Urinary bladder (tissue), 2 donors: ENCODE data around the gene CARD9. TPM values are rescaled to one million over a fixed set of nuclear protein-coding genes. Genes with fewer than 3 reads are reported as not detected.

ENCODE experiments used
- polyA plus RNA-seq: library from polyadenylated mRNA; stranded (reverse); fragments of 200-250 nt; gene quantifications from one replicate; pipeline ENCODE4 v1.2.3, GENCODE V29; 2013
- total RNA-seq: library from RNA; depleted of rRNA; stranded (reverse); fragments of >200 nt; gene quantifications from one replicate; pipeline ENCODE4 v1.2.3, GENCODE V29; 2014
- donor health status: healthy.

Gene CARD9
- total and polyA plus RNA-seq, 2 donors: 2.9 to 3.2 TPM

Other genes starting within 250 kb of the CARD9 start
- gene LHX3, start 168.5 kb downstream of the CARD9 start, total RNA-seq: not detected
- gene LHX3, start 168.5 kb downstream of the CARD9 start, polyA plus RNA-seq: not detected
- 7.6 TPM for gene QSOX2, start 127.9 kb downstream of the CARD9 start, total RNA-seq
- 7.8 TPM for gene QSOX2, start 127.9 kb downstream of the CARD9 start, polyA plus RNA-seq
- 0.58 TPM for gene CCDC187, start 69.6 kb downstream of the CARD9 start, total RNA-seq
- gene CCDC187, start 69.6 kb downstream of the CARD9 start, polyA plus RNA-seq: 0.19 TPM
- 22.3 TPM for gene GPSM1, start 46.1 kb downstream of the CARD9 start, total RNA-seq
- 13.5 TPM for gene GPSM1, start 46.1 kb downstream of the CARD9 start, polyA plus RNA-seq
- gene DNLZ, start 9.9 kb downstream of the CARD9 start, total RNA-seq: 4.2 TPM
- gene DNLZ, start 9.9 kb downstream of the CARD9 start, polyA plus RNA-seq: 14.9 TPM
- gene SNAPC4, start 26.5 kb upstream of the CARD9 start, total RNA-seq: 4.4 TPM
- gene SNAPC4, start 26.5 kb upstream of the CARD9 start, polyA plus RNA-seq: 7.3 TPM
- 20.4 TPM for gene ENTR1, start 36.9 kb upstream of the CARD9 start, total RNA-seq
- 37.5 TPM for gene ENTR1, start 36.9 kb upstream of the CARD9 start, polyA plus RNA-seq
- 15.1 TPM for gene PMPCA, start 37.0 kb upstream of the CARD9 start, total RNA-seq
- 43.7 TPM for gene PMPCA, start 37.0 kb upstream of the CARD9 start, polyA plus RNA-seq
- gene INPP5E, start 66.2 kb upstream of the CARD9 start, total RNA-seq: 5.3 TPM
- gene INPP5E, start 66.2 kb upstream of the CARD9 start, polyA plus RNA-seq: 12.6 TPM
- gene SEC16A, start 109.4 kb upstream of the CARD9 start, total RNA-seq: 24.3 TPM
- 36.4 TPM for gene SEC16A, start 109.4 kb upstream of the CARD9 start, polyA plus RNA-seq
- gene NOTCH1, start 172.4 kb upstream of the CARD9 start, total RNA-seq: 25.6 TPM
- 19.7 TPM for gene NOTCH1, start 172.4 kb upstream of the CARD9 start, polyA plus RNA-seq